ENCODE measurements around the gene TLE2.

- TF ChIP-seq EP300 (IDR thresholded peaks at IDR 0.05) (no peak), CTCF (IDR thresholded peaks at IDR 0.05) (no peak), POLR2A (IDR thresholded peaks at IDR 0.05) (no peak), POLR2AphosphoS5 (IDR thresholded peaks at IDR 0.05) (no peak)
These were observed 45.0 kb upstream of the TLE2 start for GRCh38 chr19:3073931-3074595.

Measured in suprapubic skin (tissue), 4 donors.